Activated naive CD8-positive, alpha-beta T cell treated with anti-CD3 and anti-CD28 coated beads, Interleukin-2, amount 50 U/mL, for 24 hours (primary cell): ENCODE measurements around the gene GFI1B.
"Not testable (repeated sequence)": the region's sequence is repeated elsewhere in the genome, so short reads cannot be mapped to it uniquely, and the experiment has no call there.

ENCODE experiments used
- ATAC-seq: fragments of 150-1000 bp; cut with Tn5 transposase; one replicate; pipeline ENCODE4 v1.10.0; 2021
- DNase-seq: peaks from one replicate; pipeline ENCODE4 v3.0.0; 2021
- H3K27ac Mint-ChIP-seq: one replicate; pipeline ENCODE4 v1.8.0; 2021; ENCODE audit warnings: mild to moderate bottlenecking, mixed read lengths
- H3K27me3 Mint-ChIP-seq: one replicate; pipeline ENCODE4 v1.8.0; 2021; ENCODE audit warnings: mixed read lengths
- H3K36me3 Mint-ChIP-seq: one replicate; pipeline ENCODE4 v1.8.0; 2021; ENCODE audit warnings: low read depth, mixed read lengths
- H3K4me1 Mint-ChIP-seq: one replicate; pipeline ENCODE4 v1.8.0; 2021; ENCODE audit warnings: mixed read lengths
- H3K4me3 Mint-ChIP-seq: one replicate; pipeline ENCODE4 v1.8.0; 2021; ENCODE audit warnings: mild to moderate bottlenecking, moderate library complexity, mixed read lengths
- H3K9me3 Mint-ChIP-seq: one replicate; pipeline ENCODE4 v1.8.0; 2021; ENCODE audit warnings: mixed read lengths

Gene GFI1B

GRCh38 chr9:132948482-132949050 is 29.9 kb upstream of the GFI1B start:
- ATAC-seq, result no peak
- Mint-ChIP-seq H3K27ac (no peak overlapping the region), H3K9me3 (no peaks in the 10 kb centered on the region), H3K4me1 (peaks cover 7% of the 10 kb centered on the region), H3K4me3 (no peak overlapping the region), H3K27me3 (no peaks in the 10 kb centered on the region), H3K36me3 (no peaks in the 10 kb centered on the region)
- DNase-seq, result no peak

- Mint-ChIP-seq H3K27me3 (no peaks in the 10 kb centered on the region), H3K9me3 (no peaks in the 10 kb centered on the region), H3K4me3 (no peak overlapping the region), H3K36me3 (no peaks in the 10 kb centered on the region), H3K4me1 (peaks cover 4% of the 10 kb centered on the region), H3K27ac (no peak overlapping the region)
- no peak for DNase-seq
- ATAC-seq, result no peak
These were observed 28.8 kb upstream of the GFI1B start for GRCh38 chr9:132949709-132950108.

GRCh38 chr9:132955123-132955522 is 23.4 kb upstream of the GFI1B start:
- ATAC-seq (no peak), DNase-seq (no peak)
- H3K4me1 Mint-ChIP-seq, result no peaks in the 10 kb centered on the region
- peaks cover 3% of the 10 kb centered on the region for H3K27me3 Mint-ChIP-seq
- no peak overlapping the region for H3K27ac Mint-ChIP-seq
- no peak overlapping the region for H3K4me3 Mint-ChIP-seq
- H3K36me3 Mint-ChIP-seq, result no peaks in the 10 kb centered on the region
- H3K9me3 Mint-ChIP-seq, result peaks cover 5% of the 10 kb centered on the region

GRCh38 chr9:132955768-132956167 is 22.7 kb upstream of the GFI1B start:
- no peak overlapping the region for H3K27ac Mint-ChIP-seq
- H3K9me3 Mint-ChIP-seq, result peaks cover 5% of the 10 kb centered on the region
- peaks cover 4% of the 10 kb centered on the region for H3K27me3 Mint-ChIP-seq

GRCh38 chr9:132957805-132958204 is 20.7 kb upstream of the GFI1B start:
- peaks cover 5% of the 10 kb centered on the region for H3K27me3 Mint-ChIP-seq
- DNase-seq (no peak), ATAC-seq (no peak)
- H3K27ac Mint-ChIP-seq, result no peak overlapping the region
- no peak overlapping the region for H3K4me3 Mint-ChIP-seq
- peaks cover 5% of the 10 kb centered on the region for H3K9me3 Mint-ChIP-seq
- no peaks in the 10 kb centered on the region for H3K36me3 Mint-ChIP-seq
- H3K4me1 Mint-ChIP-seq, result no peaks in the 10 kb centered on the region

More at GRCh38 chr9:132955768-132956167, 22.7 kb upstream of the GFI1B start:
- ATAC-seq, result no peak
- H3K4me1 Mint-ChIP-seq, result no peaks in the 10 kb centered on the region
- no peak for DNase-seq
- H3K36me3 Mint-ChIP-seq, result no peaks in the 10 kb centered on the region
- no peak overlapping the region for H3K4me3 Mint-ChIP-seq

- peaks cover 5% of the 10 kb centered on the region for H3K9me3 Mint-ChIP-seq
These were observed 17.5 kb upstream of the GFI1B start for GRCh38 chr9:132961002-132961401.

GRCh38 chr9:132965478-132965877 is 13.0 kb upstream of the GFI1B start:
- Mint-ChIP-seq H3K27me3 (peaks cover 1% of the 10 kb centered on the region), H3K4me3 (no peak overlapping the region), H3K36me3 (no peaks in the 10 kb centered on the region), H3K4me1 (no peaks in the 10 kb centered on the region), H3K27ac (no peak overlapping the region), H3K9me3 (no peaks in the 10 kb centered on the region)
- no peak for DNase-seq
- ATAC-seq, result no peak

More at GRCh38 chr9:132961002-132961401, 17.5 kb upstream of the GFI1B start:
- no peaks in the 10 kb centered on the region for H3K4me1 Mint-ChIP-seq
- H3K36me3 Mint-ChIP-seq, result no peaks in the 10 kb centered on the region
- no peak overlapping the region for H3K27ac Mint-ChIP-seq
- ATAC-seq (no peak), DNase-seq (no peak)
- H3K4me3 Mint-ChIP-seq, result no peak overlapping the region
- peaks cover 5% of the 10 kb centered on the region for H3K27me3 Mint-ChIP-seq

- H3K36me3 Mint-ChIP-seq, DNase-seq, ATAC-seq, H3K4me3 Mint-ChIP-seq, H3K27ac Mint-ChIP-seq, H3K27me3 Mint-ChIP-seq, H3K9me3 Mint-ChIP-seq, H3K4me1 Mint-ChIP-seq: not testable (repeated sequence)
These were observed 10.6 kb upstream of the GFI1B start for GRCh38 chr9:132967908-132968307.

- DNase-seq (no peak), ATAC-seq (no peak)
- Mint-ChIP-seq H3K27ac (no peak overlapping the region), H3K4me1 (no peaks in the 10 kb centered on the region), H3K9me3 (no peaks in the 10 kb centered on the region), H3K36me3 (no peaks in the 10 kb centered on the region), H3K4me3 (no peak overlapping the region), H3K27me3 (peaks cover 11% of the 10 kb centered on the region)
These were observed 8.7 kb upstream of the GFI1B start for GRCh38 chr9:132969783-132970182.

- Mint-ChIP-seq H3K4me1 (no peaks in the 10 kb centered on the region), H3K36me3 (no peaks in the 10 kb centered on the region), H3K27ac (no peak overlapping the region), H3K27me3 (peaks cover 11% of the 10 kb centered on the region), H3K4me3 (no peak overlapping the region), H3K9me3 (no peaks in the 10 kb centered on the region)
- ATAC-seq (no peak), DNase-seq (no peak)
These were observed 8.0 kb upstream of the GFI1B start for GRCh38 chr9:132970324-132971062.

GRCh38 chr9:132973166-132973565 is 5.3 kb upstream of the GFI1B start:
- Mint-ChIP-seq H3K4me1 (peaks cover 3% of the 10 kb centered on the region), H3K27me3 (peaks cover 23% of the 10 kb centered on the region), H3K4me3 (no peak overlapping the region), H3K9me3 (no peaks in the 10 kb centered on the region), H3K36me3 (no peaks in the 10 kb centered on the region), H3K27ac (no peak overlapping the region)
- DNase-seq, result no peak
- no peak for ATAC-seq

- peaks cover 8% of the 10 kb centered on the region for H3K4me1 Mint-ChIP-seq
- no peak overlapping the region for H3K27ac Mint-ChIP-seq
- peaks cover 28% of the 10 kb centered on the region for H3K27me3 Mint-ChIP-seq
- no peak for ATAC-seq
- H3K36me3 Mint-ChIP-seq, result no peaks in the 10 kb centered on the region
- no peak for DNase-seq
- H3K4me3 Mint-ChIP-seq, result no peak overlapping the region
- no peaks in the 10 kb centered on the region for H3K9me3 Mint-ChIP-seq
These were observed 4.8 kb upstream of the GFI1B start for GRCh38 chr9:132973713-132974112.

- Mint-ChIP-seq H3K27ac (no peak overlapping the region), H3K27me3 (peaks cover 45% of the 10 kb centered on the region)
- DNase-seq, result no peak
These were observed 2.5 kb upstream of the GFI1B start for GRCh38 chr9:132975961-132976360.

GRCh38 chr9:132976571-132976970 is 1.9 kb upstream of the GFI1B start:
- DNase-seq, result no peak
- Mint-ChIP-seq H3K9me3 (no peaks in the 10 kb centered on the region), H3K4me3 (no peak overlapping the region), H3K27ac (no peak overlapping the region), H3K36me3 (no peaks in the 10 kb centered on the region), H3K4me1 (peaks cover 13% of the 10 kb centered on the region), H3K27me3 (peaks cover 52% of the 10 kb centered on the region)
- no peak for ATAC-seq

More at GRCh38 chr9:132975961-132976360, 2.5 kb upstream of the GFI1B start:
- no peaks in the 10 kb centered on the region for H3K9me3 Mint-ChIP-seq
- H3K4me3 Mint-ChIP-seq, result no peak overlapping the region
- no peaks in the 10 kb centered on the region for H3K36me3 Mint-ChIP-seq
- peaks cover 13% of the 10 kb centered on the region for H3K4me1 Mint-ChIP-seq
- no peak for ATAC-seq

- Mint-ChIP-seq H3K4me1 (peaks cover 15% of the 10 kb centered on the region), H3K27me3 (peaks cover 59% of the 10 kb centered on the region), H3K27ac (no peak overlapping the region), H3K36me3 (no peaks in the 10 kb centered on the region), H3K9me3 (no peaks in the 10 kb centered on the region), H3K4me3 (no peak overlapping the region)
- ATAC-seq, result no peak
- no peak for DNase-seq
These were observed 413 bp upstream of the GFI1B start for GRCh38 chr9:132978112-132978450.
